ENCODE measurements around the gene FEN1. TPM values are rescaled to one million over a fixed set of nuclear protein-coding genes. Genes with fewer than 3 reads are reported as not detected.

FEN1 gene
- polyA plus RNA-seq, 2 of the 4 experiments (the other 2 are of a cell fraction) = 38.4 to 105 TPM

DNA sequence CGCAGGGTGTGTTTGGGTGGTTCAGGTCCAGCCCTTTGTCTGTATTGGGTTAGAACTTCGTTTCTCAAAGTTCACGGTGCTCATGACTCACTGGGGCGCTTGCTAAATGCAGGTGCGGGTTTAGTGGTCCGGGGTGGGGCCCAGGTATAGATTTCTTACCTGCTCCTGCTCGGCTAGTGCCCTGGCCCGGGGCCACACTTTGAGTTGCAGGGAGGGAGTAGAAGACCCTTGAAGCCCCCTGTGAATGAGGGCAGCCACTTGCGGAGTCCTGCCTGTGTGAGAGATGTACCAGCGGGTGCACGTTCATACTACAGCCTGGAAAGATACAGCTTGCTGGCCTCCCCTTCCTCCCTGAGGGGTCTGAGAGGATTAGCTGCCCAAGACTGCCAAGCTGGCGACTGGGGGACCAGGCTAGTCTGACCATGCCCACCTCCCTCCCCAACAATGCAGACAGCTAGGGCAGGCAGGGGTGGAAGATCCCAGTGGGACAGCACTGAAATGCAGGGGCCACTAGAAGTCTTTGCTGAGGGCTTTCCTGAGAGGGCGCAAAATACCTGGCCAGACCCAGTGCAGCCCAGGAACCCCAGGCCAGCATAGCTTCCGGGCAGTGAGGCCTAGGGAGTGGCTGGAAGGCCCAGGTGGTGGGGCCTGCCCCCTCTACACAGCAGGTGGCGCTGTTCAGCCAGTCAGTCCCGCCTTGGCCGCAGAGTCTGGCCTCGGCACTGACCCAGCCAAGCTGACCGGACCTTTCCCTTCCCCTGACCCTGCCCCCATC lies 45.3 kb upstream of the FEN1 start:
- 56% methylated on average over 11 of the region's 19 CpGs for WGBS (ENCODE audit: missing lambda C conversion rate)
- ATAC-seq = peak; percentile 76 to 93
- H3K4me2 ChIP-seq = peak overlapping the region; percentile 37; the same call in 1 of the 3 replicates
- H3K27ac ChIP-seq = peak overlapping the region; percentile 40 to 70; a peak in 5 of 6 replicates
- TF ChIP-seq, protein P1, sequence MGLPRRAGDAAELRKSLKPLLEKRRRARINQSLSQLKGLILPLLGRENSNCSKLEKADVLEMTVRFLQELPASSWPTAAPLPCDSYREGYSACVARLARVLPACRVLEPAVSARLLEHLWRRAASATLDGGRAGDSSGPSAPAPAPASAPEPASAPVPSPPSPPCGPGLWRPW (IDR thresholded peaks at IDR 0.05) = no peak
- TF ChIP-seq CHD4 (IDR thresholded peaks at IDR 0.05; ENCODE audit: borderline replicate concordance) (no peak), EHMT2 (IDR thresholded peaks at IDR 0.05; ENCODE audit: low read depth) (no peak), FOSL2 (IDR thresholded peaks at IDR 0.05) (no peak), FOSL2 (CRISPR knock-in tag; IDR thresholded peaks at IDR 0.05) (no peak), SMC3 (IDR thresholded peaks at IDR 0.05) (peak; percentile 93), HEYL (CRISPR knock-in tag; IDR thresholded peaks at IDR 0.05) (no peak), SREBF2 (IDR thresholded peaks at IDR 0.05) (no peak), CBX2 (IDR thresholded peaks at IDR 0.05; ENCODE audit: borderline replicate concordance, low read depth) (no peak), BHLHE40 (IDR thresholded peaks at IDR 0.05; ENCODE audit: low read depth, low read length) (no peak), RCOR1 (IDR thresholded peaks at IDR 0.05; ENCODE audit: low read depth, low read length) (no peak), RAD21 (conservative IDR thresholded peaks at IDR 0.05 in 1 of 2, IDR thresholded peaks at IDR 0.05 in 1 of 2) (peak; percentile 88 to 91), NPAS2 (CRISPR knock-in tag; IDR thresholded peaks at IDR 0.05; ENCODE audit: borderline replicate concordance) (no peak), POLR2A (IDR thresholded peaks at IDR 0.05; ENCODE audit: low read length) (no peak), RARB (CRISPR knock-in tag; IDR thresholded peaks at IDR 0.05) (no peak), JUN (IDR thresholded peaks at IDR 0.05) (0 out of 5 replicates have a peak, but pooled peaks of 1 of the 2 experiments have one; percentile 19), RNF2 (IDR thresholded peaks at IDR 0.05; ENCODE audit: borderline replicate concordance, low read depth) (no peak)
- TF ChIP-seq, protein P2, sequence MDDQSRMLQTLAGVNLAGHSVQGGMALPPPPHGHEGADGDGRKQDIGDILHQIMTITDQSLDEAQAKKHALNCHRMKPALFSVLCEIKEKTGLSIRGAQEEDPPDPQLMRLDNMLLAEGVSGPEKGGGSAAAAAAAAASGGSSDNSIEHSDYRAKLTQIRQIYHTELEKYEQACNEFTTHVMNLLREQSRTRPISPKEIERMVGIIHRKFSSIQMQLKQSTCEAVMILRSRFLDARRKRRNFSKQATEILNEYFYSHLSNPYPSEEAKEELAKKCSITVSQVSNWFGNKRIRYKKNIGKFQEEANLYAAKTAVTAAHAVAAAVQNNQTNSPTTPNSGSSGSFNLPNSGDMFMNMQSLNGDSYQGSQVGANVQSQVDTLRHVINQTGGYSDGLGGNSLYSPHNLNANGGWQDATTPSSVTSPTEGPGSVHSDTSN (IDR thresholded peaks at IDR 0.05) = no peak
- TF ChIP-seq, protein P3, sequence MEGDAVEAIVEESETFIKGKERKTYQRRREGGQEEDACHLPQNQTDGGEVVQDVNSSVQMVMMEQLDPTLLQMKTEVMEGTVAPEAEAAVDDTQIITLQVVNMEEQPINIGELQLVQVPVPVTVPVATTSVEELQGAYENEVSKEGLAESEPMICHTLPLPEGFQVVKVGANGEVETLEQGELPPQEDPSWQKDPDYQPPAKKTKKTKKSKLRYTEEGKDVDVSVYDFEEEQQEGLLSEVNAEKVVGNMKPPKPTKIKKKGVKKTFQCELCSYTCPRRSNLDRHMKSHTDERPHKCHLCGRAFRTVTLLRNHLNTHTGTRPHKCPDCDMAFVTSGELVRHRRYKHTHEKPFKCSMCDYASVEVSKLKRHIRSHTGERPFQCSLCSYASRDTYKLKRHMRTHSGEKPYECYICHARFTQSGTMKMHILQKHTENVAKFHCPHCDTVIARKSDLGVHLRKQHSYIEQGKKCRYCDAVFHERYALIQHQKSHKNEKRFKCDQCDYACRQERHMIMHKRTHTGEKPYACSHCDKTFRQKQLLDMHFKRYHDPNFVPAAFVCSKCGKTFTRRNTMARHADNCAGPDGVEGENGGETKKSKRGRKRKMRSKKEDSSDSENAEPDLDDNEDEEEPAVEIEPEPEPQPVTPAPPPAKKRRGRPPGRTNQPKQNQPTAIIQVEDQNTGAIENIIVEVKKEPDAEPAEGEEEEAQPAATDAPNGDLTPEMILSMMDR (IDR thresholded peaks at IDR 0.05) = peak; percentile 89
- TF ChIP-seq, protein P4, sequence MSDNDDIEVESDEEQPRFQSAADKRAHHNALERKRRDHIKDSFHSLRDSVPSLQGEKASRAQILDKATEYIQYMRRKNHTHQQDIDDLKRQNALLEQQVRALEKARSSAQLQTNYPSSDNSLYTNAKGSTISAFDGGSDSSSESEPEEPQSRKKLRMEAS (IDR thresholded peaks at IDR 0.05) = no peak
- FAIRE-seq = no peak
- POLR2A ChIA-PET = no interaction called here
- DNase-seq (ENCODE audit: low read depth in 1 of 2, low spot score in 1 of 2) = peak; percentile 78 to 79
- no peaks in the 10 kb centered on the region for H3K9me3 ChIP-seq
- CTCF ChIA-PET = interaction anchor here (0.6 to 11.1 kb wide), 43 partner anchors 10 to 870 kb away, joined by 3 to 156 read pairs (median 4); partner anchors contain the start of genes FEN1 and TMEM258
- peaks cover 14% of the 10 kb centered on the region for H3K4me1 ChIP-seq
- H3K4me3 ChIP-seq = no peak overlapping the region

DNA sequence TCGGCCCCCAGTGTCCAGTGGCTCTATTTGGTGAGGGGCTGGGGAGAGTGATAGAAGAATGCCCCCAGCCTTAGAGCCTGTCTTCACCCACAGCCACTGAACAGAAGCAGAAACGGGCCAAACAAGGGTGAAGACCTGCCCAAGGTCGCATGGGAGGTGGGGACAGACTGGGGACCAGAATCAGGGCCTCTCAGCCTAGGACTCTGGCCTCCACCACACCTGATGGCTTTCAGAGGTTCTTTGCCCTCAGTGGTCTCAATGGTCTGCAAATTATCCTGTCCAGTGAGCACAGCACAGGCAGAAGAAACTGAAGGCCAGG lies 44.8 kb upstream of the FEN1 start:
- DNase-seq (ENCODE audit: low read depth in 1 of 2, low spot score in 1 of 2) = no peak
- Histone ChIP-seq H3K4me2 (peak overlapping the region; percentile 37; the same call in 1 of the 3 replicates), H3K27ac (peak overlapping the region; percentile 25 to 64; a peak in 4 of 6 replicates), H3K4me3 (no peak overlapping the region), H3K9me3 (no peaks in the 10 kb centered on the region), H3K4me1 (peaks cover 14% of the 10 kb centered on the region)
- ChIA-PET CTCF (interaction anchor here (0.6 to 11.1 kb wide), 34 partner anchors 10 to 363 kb away, joined by 3 to 156 read pairs (median 6); partner anchors contain the start of genes FEN1 and TMEM258), POLR2A (no interaction called here)
- FAIRE-seq = no peak
- no peak for TF ChIP-seq EHF (CRISPR knock-in tag; IDR thresholded peaks at IDR 0.05)
- no peak for TF ChIP-seq FOSL2 (IDR thresholded peaks at IDR 0.05)
- TF ChIP-seq FOSL2 (CRISPR knock-in tag; IDR thresholded peaks at IDR 0.05) = no peak
- peak in 1 of 2 experiments; percentile 8; a peak in 1 of 5 replicates for TF ChIP-seq RAD21 (conservative IDR thresholded peaks at IDR 0.05 in 1 of 2, IDR thresholded peaks at IDR 0.05 in 1 of 2)
- no peak for TF ChIP-seq HDAC2 (IDR thresholded peaks at IDR 0.05)
- TF ChIP-seq RNF2 (IDR thresholded peaks at IDR 0.05; ENCODE audit: borderline replicate concordance, low read depth) = no peak
- TF ChIP-seq EP300 (IDR thresholded peaks at IDR 0.05) = no peak
- TF ChIP-seq CHD4 (IDR thresholded peaks at IDR 0.05; ENCODE audit: borderline replicate concordance) = no peak
- no peak for TF ChIP-seq ZFP36 (IDR thresholded peaks at IDR 0.05; ENCODE audit: borderline replicate concordance, partially characterized antibody)
- no peak for TF ChIP-seq ZSCAN20 (CRISPR knock-in tag; IDR thresholded peaks at IDR 0.05)
- ATAC-seq = peak in 1 of 2 experiments; percentile 11; a peak in 3 of 6 replicates
- WGBS (ENCODE audit: missing lambda C conversion rate) = 78% methylated on average over 2 of the region's 3 CpGs

All from A549 (cell line).